Esophagus muscularis mucosa (tissue), 4 donors: Measurements from ENCODE around the gene INPP5A. TPM values are rescaled to one million over a fixed set of nuclear protein-coding genes. Genes with fewer than 3 reads are reported as not detected.

Source experiments
- DNase-seq: peaks from one replicate; pipeline ENCODE4 v3.0.0-alpha.2; 2017; ENCODE audit errors: extremely low spot score
- H3K27ac ChIP-seq, 4 donors: fragments of 200-600 bp; sonication (generic); replicated peaks in 1 of 4; 1 replicate in 3 of 4; 2 replicates in 1 of 4; pipeline ENCODE4 v1.5.1; 2016 to 2019; ENCODE audit warnings: mild to moderate bottlenecking in 1 of 4
- H3K27me3 ChIP-seq, 4 donors: fragments of 200-600 bp; sonication (generic); one replicate each; pipeline versions ENCODE4 v1.5.1 to v1.6.0; 2016 to 2019
- H3K36me3 ChIP-seq, 4 donors: fragments of 200-600 bp; sonication (generic); one replicate each; pipeline ENCODE4 v1.5.1; 2016 to 2019
- H3K4me1 ChIP-seq, 4 donors: fragments of 200-600 bp; sonication (generic); one replicate each; pipeline ENCODE4 v1.5.1; 2016 to 2019
- H3K4me3 ChIP-seq, 4 donors: fragments of 200-600 bp; sonication (generic); 1 replicate in 2 of 4; 2 replicates in 2 of 4; pipeline ENCODE4 v1.5.1; 2016 to 2019; ENCODE audit warnings: mild to moderate bottlenecking in 4 of 4, moderate library complexity in 1 of 4
- H3K9me3 ChIP-seq, 4 donors: fragments of 200-600 bp; sonication (generic); 1 replicate in 3 of 4; 2 replicates in 1 of 4; pipeline ENCODE4 v1.5.1; 2016 to 2019
- CTCF ChIP-seq, 3 experiments: fragments of 200-600 bp in 2 of 3; fragments of 450-650 bp in 1 of 3; sonication (generic) in 2 of 3; IDR thresholded peaks; one replicate each; pipeline ENCODE4 v1.5.1; 2017 to 2019; ENCODE audit warnings: antibody characterized with exemption in 3 of 3, mild to moderate bottlenecking in 2 of 3, moderate library complexity in 1 of 3
- EP300 ChIP-seq: sonication (generic); formaldehyde crosslinking; IDR thresholded peaks from one replicate; pipeline ENCODE4 v1.6.1; 2017; ENCODE audit warnings: antibody characterized with exemption
- POLR2A ChIP-seq: fragments of 450-650 bp; IDR thresholded peaks from one replicate; pipeline ENCODE4 v1.6.1; 2017; ENCODE audit warnings: antibody characterized with exemption, moderate library complexity, mild to moderate bottlenecking, low read depth
- POLR2AphosphoS5 ChIP-seq, 2 donors: sonication (generic); formaldehyde crosslinking; IDR thresholded peaks; one replicate each; pipeline ENCODE4 v1.6.1; 2017; ENCODE audit warnings: antibody characterized with exemption in 2 of 2
- WGBS: methylation state at CpG from one replicate; pipeline ENCODE4 v1.1.5; 2018; 5-methylcytosine and 5-hydroxymethylcytosine counted together
- intact Hi-C: fragments of 100-400 bp; cut with DNase I; formaldehyde crosslinking; loops from one replicate; pipeline ENCODE4 v1.15.1; 2023
- total RNA-seq, 4 donors: library from RNA; depleted of rRNA; stranded (reverse); fragments of >200 nt; gene quantifications; one replicate each; pipeline versions ENCODE4 v1.1.0 to v1.2.1, GENCODE V29; 2016

The INPP5A gene
- total RNA-seq, 4 donors from 2014 or later: 234 to 301 (median 245) TPM

GRCh38 chr10:132609211-132609610, 71.6 kb downstream of the INPP5A start:
- TF ChIP-seq EP300 (no peak), POLR2AphosphoS5 (IDR thresholded peaks at IDR 0.05) (no peak), CTCF (IDR thresholded peaks at IDR 0.05) (no peak), POLR2A (no peak)
- no peak for DNase-seq
- WGBS: 95% methylated on average over 14 of the region's 14 CpGs

GRCh38 chr10:132610071-132610701, 72.6 kb downstream of the INPP5A start:
- TF ChIP-seq POLR2AphosphoS5 (IDR thresholded peaks at IDR 0.05) (no peak), POLR2A (no peak)
- H3K9me3 ChIP-seq: no peaks in the 10 kb centered on the region
- DNase-seq: no peak
- H3K36me3 ChIP-seq: peaks cover 0 to 10% (median 4%) of the 10 kb centered on the region in 4 donors
- intact Hi-C loops: no loop called here
- peaks cover 30 to 95% (median 79%) of the 10 kb centered on the region in 4 donors for H3K4me1 ChIP-seq
- no peak overlapping the region for H3K4me3 ChIP-seq
- H3K27ac ChIP-seq: no peak overlapping the region
- WGBS: 89% methylated on average over 14 of the region's 20 CpGs
- no peaks in the 10 kb centered on the region for H3K27me3 ChIP-seq

More at GRCh38 chr10:132609211-132609610, 71.6 kb downstream of the INPP5A start:
- intact Hi-C loops: no loop called here
- H3K4me1 ChIP-seq: peaks cover 32 to 96% (median 83%) of the 10 kb centered on the region in 4 donors
- no peak overlapping the region for H3K4me3 ChIP-seq
- no peaks in the 10 kb centered on the region for H3K27me3 ChIP-seq
- peak overlapping the region in 1 of 4 donors; percentile 80 for H3K27ac ChIP-seq
- peaks cover 0 to under 1% (median 0%) of the 10 kb centered on the region in 4 donors for H3K36me3 ChIP-seq
- no peaks in the 10 kb centered on the region for H3K9me3 ChIP-seq

GRCh38 chr10:132611026-132611910, 73.7 kb downstream of the INPP5A start:
- no peak for TF ChIP-seq POLR2AphosphoS5 (IDR thresholded peaks at IDR 0.05)
- TF ChIP-seq POLR2A: no peak
- TF ChIP-seq EP300: no peak
- TF ChIP-seq CTCF (IDR thresholded peaks at IDR 0.05): no peak
- H3K9me3 ChIP-seq: no peaks in the 10 kb centered on the region
- 93% methylated on average over 5 of the region's 5 CpGs for WGBS
- H3K36me3 ChIP-seq: peaks cover 0 to 11% (median 5%) of the 10 kb centered on the region in 4 donors
- H3K4me3 ChIP-seq: no peak overlapping the region
- intact Hi-C loops: no loop called here
- H3K27me3 ChIP-seq: no peaks in the 10 kb centered on the region
- DNase-seq: no peak
- H3K27ac ChIP-seq: peak overlapping the region; percentile 29 to 61 (median 36)
- H3K4me1 ChIP-seq: peaks cover 21 to 95% (median 79%) of the 10 kb centered on the region in 4 donors

- WGBS: 61% methylated on average over 3 of the region's 3 CpGs
- intact Hi-C loops: no loop called here
- peaks cover 0 to 13% (median 5%) of the 10 kb centered on the region in 4 donors for H3K36me3 ChIP-seq
- no peaks in the 10 kb centered on the region for H3K27me3 ChIP-seq
- H3K4me3 ChIP-seq: no peak overlapping the region
- peaks cover 14 to 95% (median 77%) of the 10 kb centered on the region in 4 donors for H3K4me1 ChIP-seq
- peak overlapping the region; percentile 29 to 61 (median 36) for H3K27ac ChIP-seq
- no peak for DNase-seq
- TF ChIP-seq CTCF (IDR thresholded peaks at IDR 0.05) (no peak), POLR2AphosphoS5 (IDR thresholded peaks at IDR 0.05) (no peak), EP300 (no peak), POLR2A (no peak)
- H3K9me3 ChIP-seq: no peaks in the 10 kb centered on the region
Observed at GRCh38 chr10:132611986-132612385, 74.4 kb downstream of the INPP5A start.
